HepG2 (cell line): ENCODE results near the gene MLNR. TPM values are rescaled to one million over a fixed set of nuclear protein-coding genes. Genes with fewer than 3 reads are reported as not detected.

Experiments used
- ATAC-seq: fragments of 200-7000 bp; cut with Tn5 transposase; 3 replicates; pipeline ENCODE4 v1.9.1; 2020; ENCODE audit warnings: mild to moderate bottlenecking, moderate library complexity
- BruUV-seq: library from RNA; stranded (reverse); fragments of 400-500 nt; replicated peaks from 2 replicates; lab custom pipeline; 2021; lab: Mats Ljungman, UMichigan
- CTCF ChIA-PET: fragments of 300-600 bp; formaldehyde crosslinking; extraction: SDS; loops from one replicate; lab custom pipeline; 2021; ENCODE audit warnings: low total read pairs, inconsistent platforms, low intra/inter-chr PET ratio; lab: Yijun Ruan, JAX
- POLR2A ChIA-PET: fragments of 350-600 bp; sonication (Branson Sonifier 250); formaldehyde crosslinking; loops from one replicate; lab custom pipeline; 2020; ENCODE audit warnings: antibody characterized with exemption, inconsistent platforms; lab: Yijun Ruan, JAX
- DNase-seq: peaks from one replicate; pipeline ENCODE4 v3.0.0-alpha.2; 2015; ENCODE audit warnings: low spot score
- FAIRE-seq: peaks from 3 replicates; lab custom pipeline; 2011; peaks lifted over from hg19 to GRCh38; lab: Jason Lieb, UNC
- H2AFZ ChIP-seq: one replicate; pipeline ENCODE4 v1.6.1; 2011; ENCODE audit warnings: low read length, inconsistent platforms
- H3K27ac ChIP-seq: fragments of 300-600 bp; 3 replicates; pipeline ENCODE4 v1.8.0; 2011; ENCODE audit warnings: mixed run types, mild to moderate bottlenecking, mixed read lengths, low read length, inconsistent platforms; ENCODE audit not compliant: insufficient read depth; ENCODE audit errors: extremely low read length
- H3K27me3 ChIP-seq, 2 experiments: fragments of 200-600 bp in 1 of 2; 2 replicates in 1 of 2; 3 replicates in 1 of 2; pipeline versions ENCODE4 v1.6.0 to v1.8.0; 2011; ENCODE audit warnings: low read length in 2 of 2, mild to moderate bottlenecking in 2 of 2, moderate library complexity in 2 of 2, inconsistent platforms in 1 of 2; ENCODE audit not compliant: insufficient read depth in 2 of 2, control insufficient read depth in 1 of 2
- H3K36me3 ChIP-seq, 2 experiments: fragments of 200-600 bp in 1 of 2; replicated peaks in 1 of 2; 2 replicates in 1 of 2; 3 replicates in 1 of 2; pipeline versions ENCODE4 v1.5.1 to v1.8.0; 2011; ENCODE audit warnings: low read length in 2 of 2, inconsistent platforms in 1 of 2; ENCODE audit not compliant: insufficient read depth in 2 of 2, control insufficient read depth in 1 of 2
- H3K4me1 ChIP-seq: 2 replicates; pipeline ENCODE4 v1.5.1; 2012; ENCODE audit warnings: low read length, inconsistent platforms; ENCODE audit not compliant: insufficient read depth
- H3K4me2 ChIP-seq: 2 replicates; pipeline ENCODE4 v1.6.0; 2011; ENCODE audit warnings: low read depth, low read length, inconsistent platforms
- H3K4me3 ChIP-seq, 3 experiments: fragments of 200-600 bp in 1 of 3; sonication (generic), shearing (Covaris generic) in 1 of 3; replicated peaks in 1 of 3; 2 replicates each; pipeline ENCODE4 v1.5.1; 2011 to 2016; ENCODE audit warnings: low read length in 3 of 3, inconsistent platforms in 2 of 3, low read depth in 2 of 3, mild to moderate bottlenecking in 2 of 3, control low read depth in 1 of 3, mixed read lengths in 1 of 3; ENCODE audit not compliant: insufficient read depth in 1 of 3
- H3K79me2 ChIP-seq: one replicate; pipeline ENCODE4 v1.6.1; 2011; ENCODE audit warnings: low read length, inconsistent platforms; ENCODE audit not compliant: insufficient read depth
- H3K9ac ChIP-seq: 2 replicates; pipeline ENCODE4 v1.6.0; 2011; ENCODE audit warnings: mild to moderate bottlenecking, low read depth, low read length, inconsistent platforms; ENCODE audit not compliant: insufficient read depth
- H3K9me3 ChIP-seq: 2 replicates; pipeline ENCODE4 v1.5.1; 2012; ENCODE audit warnings: mild to moderate bottlenecking, low read length
- H4K20me1 ChIP-seq: 2 replicates; pipeline ENCODE4 v1.6.0; 2011; ENCODE audit warnings: inconsistent platforms, mild to moderate bottlenecking, low read length, moderate library complexity; ENCODE audit not compliant: insufficient read depth
- CCDC6 ChIP-seq: sonication (generic); formaldehyde crosslinking; IDR thresholded peaks from 2 replicates; pipeline ENCODE4 v1.8.1; 2022; ENCODE audit warnings: mild to moderate bottlenecking, missing genetic modification reagents, moderate library complexity
- FOXO1 ChIP-seq: sonication (generic); formaldehyde crosslinking; IDR thresholded peaks from 2 replicates; pipeline ENCODE4 v1.4.0; 2020; ENCODE audit warnings: missing genetic modification reagents
- TBP ChIP-seq: sonication (generic); formaldehyde crosslinking; IDR thresholded peaks from 2 replicates; pipeline ENCODE4 v1.5.0; 2020; ENCODE audit warnings: missing genetic modification reagents
- TRIM24 ChIP-seq: sonication (generic); formaldehyde crosslinking; IDR thresholded peaks from 2 replicates; pipeline ENCODE4 v1.8.0; 2022; ENCODE audit warnings: mild to moderate bottlenecking, missing genetic modification reagents
- ZNF629 ChIP-seq: sonication (generic); formaldehyde crosslinking; conservative IDR thresholded peaks from 2 replicates; pipeline ENCODE4 v1.5.0; 2020; ENCODE audit warnings: missing genetic modification reagents
- WGBS: methylation state at CpG from one replicate; pipeline ENCODE4 v1.1.6; 2017; ENCODE audit warnings: low lambda C conversion rate; 5-methylcytosine and 5-hydroxymethylcytosine counted together
- in situ Hi-C: cut with HindIII; loops from 2 replicates; pipeline ENCODE4 v1.10.0; 2017; ENCODE audit warnings: low pct_unique_long_range_greater_than_20kb; ENCODE audit not compliant: extremely low pct_ligation_motif_present
- intact Hi-C: fragments of 100-400 bp; cut with micrococcal nuclease; formaldehyde crosslinking; loops from one replicate; pipeline ENCODE4 v1.10.0; 2022; ENCODE audit not compliant: unreplicated experiment
- polyA plus RNA-seq, 8 experiments: library from polyadenylated mRNA; depleted of rRNA in 3 of 8; stranded (reverse) in 7 of 8; unstranded in 1 of 8; fragments of >200 nt; fragmentation: Illumina TruSeq in 4 of 8; extraction: Trizol in 4 of 8; gene quantifications; 2 replicates each; pipeline versions ENCODE4 v1.2.1 to v1.2.3, GENCODE V29; 2011 to 2016; ENCODE audit warnings: low read depth in 4 of 8, missing spikeins in 1 of 8, mixed read lengths in 1 of 8; ENCODE audit not compliant: insufficient read depth in 1 of 8
- total RNA-seq, 5 experiments: library from RNA; depleted of rRNA; stranded (reverse); fragments of >200 nt; fragmentation: Illumina TruSeq; extraction: Trizol; gene quantifications; 2 replicates each; pipeline ENCODE4 v1.2.3, GENCODE V29; 2016; ENCODE audit warnings: low read depth in 1 of 5
- TF ChIP-seq, protein P1 (sequence below): sonication (generic); formaldehyde crosslinking; IDR thresholded peaks from 2 replicates; pipeline ENCODE4 v1.8.0; 2022; ENCODE audit warnings: missing genetic modification reagents, low read depth, mild to moderate bottlenecking, borderline replicate concordance
- TF ChIP-seq, protein P2 (sequence below): sonication (generic); formaldehyde crosslinking; IDR thresholded peaks from 2 replicates; pipeline ENCODE4 v1.4.0; 2020; ENCODE audit warnings: missing genetic modification reagents
- TF ChIP-seq, protein P3 (sequence below): sonication (generic); formaldehyde crosslinking; IDR thresholded peaks from 2 replicates; pipeline ENCODE4 v1.4.0; 2020; ENCODE audit warnings: low read depth, missing genetic modification reagents

MLNR gene
- total and polyA plus RNA-seq, 2 of the 13 experiments (the other 11 are each of a cell fraction or from before 2014, with no cell fraction given), result 0.46 TPM; not detected in 1

DNA sequence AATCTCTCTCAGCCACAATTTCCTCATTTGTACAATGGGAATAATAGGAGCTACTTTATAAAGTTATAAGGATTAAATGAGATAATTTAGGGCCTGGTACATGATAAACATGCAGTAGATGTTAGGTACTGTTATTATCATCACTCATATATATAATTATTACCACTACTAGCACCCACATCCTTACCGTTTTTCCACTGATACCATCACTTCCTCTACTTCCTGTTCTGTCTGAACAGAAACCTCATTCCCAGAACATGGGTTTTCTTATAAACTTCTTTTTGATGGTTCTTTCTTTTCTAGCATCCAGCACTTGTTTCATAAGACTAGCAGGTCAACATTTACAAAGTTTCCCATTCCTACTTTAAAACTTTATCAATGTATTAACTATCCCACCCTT lies 33.9 kb downstream of the MLNR start (continued):
- TF ChIP-seq, protein P1, sequence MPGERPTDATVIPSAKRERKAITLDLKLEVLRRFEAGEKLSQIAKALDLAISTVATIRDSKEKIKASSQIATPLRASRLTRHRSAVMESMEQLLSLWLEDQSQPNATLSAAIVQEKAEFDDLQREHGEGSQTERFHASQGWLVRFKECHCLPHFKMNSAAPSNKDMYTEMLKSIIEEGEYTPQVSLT, result no peak

DNA sequence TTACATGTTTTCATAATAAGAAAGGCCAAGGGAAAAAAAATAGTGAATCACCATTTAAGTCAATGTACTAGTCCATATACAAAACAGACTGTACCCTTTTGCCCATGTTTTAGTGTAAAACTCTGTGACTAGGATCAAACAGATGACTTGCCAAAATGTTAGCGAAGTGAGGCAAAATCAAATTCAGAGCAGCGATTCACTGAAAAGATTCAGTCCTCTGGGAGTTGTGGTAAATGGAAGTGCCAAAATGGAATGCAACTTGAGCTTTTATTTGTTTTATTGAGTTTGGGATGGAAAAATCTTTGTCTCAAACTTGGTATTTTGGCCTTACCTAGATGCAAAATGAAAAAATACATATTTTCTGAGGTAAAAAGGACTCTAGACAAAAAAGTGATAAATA lies 36.7 kb downstream of the MLNR start:
- ATAC-seq (no peak), FAIRE-seq (no peak), DNase-seq (no peak)
- ChIA-PET POLR2A (no interaction called here), CTCF (no interaction called here)
- H3K9ac ChIP-seq, result no peak overlapping the region
- no TSS peak for BruUV-seq
- no peak overlapping the region for H3K27ac ChIP-seq
- no peak overlapping the region for H3K4me3 ChIP-seq
- no peaks in the 10 kb centered on the region for H3K4me1 ChIP-seq
- H3K36me3 ChIP-seq, result peaks cover 10 to 53% of the 10 kb centered on the region in 2 experiments
- no peak for TF ChIP-seq CCDC6
- TF ChIP-seq, protein P2, sequence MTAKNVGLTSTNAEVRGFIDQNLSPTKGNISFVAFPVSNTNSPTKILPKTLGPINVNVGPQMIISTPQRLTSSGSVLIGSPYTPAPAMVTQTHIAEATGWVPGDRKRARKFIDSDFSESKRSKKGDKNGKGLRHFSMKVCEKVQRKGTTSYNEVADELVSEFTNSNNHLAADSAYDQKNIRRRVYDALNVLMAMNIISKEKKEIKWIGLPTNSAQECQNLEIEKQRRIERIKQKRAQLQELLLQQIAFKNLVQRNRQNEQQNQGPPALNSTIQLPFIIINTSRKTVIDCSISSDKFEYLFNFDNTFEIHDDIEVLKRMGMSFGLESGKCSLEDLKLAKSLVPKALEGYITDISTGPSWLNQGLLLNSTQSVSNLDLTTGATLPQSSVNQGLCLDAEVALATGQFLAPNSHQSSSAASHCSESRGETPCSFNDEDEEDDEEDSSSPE (CRISPR knock-in tag), result no peak
- no peak for TF ChIP-seq FOXO1 (CRISPR knock-in tag)
- TF ChIP-seq, protein P3, sequence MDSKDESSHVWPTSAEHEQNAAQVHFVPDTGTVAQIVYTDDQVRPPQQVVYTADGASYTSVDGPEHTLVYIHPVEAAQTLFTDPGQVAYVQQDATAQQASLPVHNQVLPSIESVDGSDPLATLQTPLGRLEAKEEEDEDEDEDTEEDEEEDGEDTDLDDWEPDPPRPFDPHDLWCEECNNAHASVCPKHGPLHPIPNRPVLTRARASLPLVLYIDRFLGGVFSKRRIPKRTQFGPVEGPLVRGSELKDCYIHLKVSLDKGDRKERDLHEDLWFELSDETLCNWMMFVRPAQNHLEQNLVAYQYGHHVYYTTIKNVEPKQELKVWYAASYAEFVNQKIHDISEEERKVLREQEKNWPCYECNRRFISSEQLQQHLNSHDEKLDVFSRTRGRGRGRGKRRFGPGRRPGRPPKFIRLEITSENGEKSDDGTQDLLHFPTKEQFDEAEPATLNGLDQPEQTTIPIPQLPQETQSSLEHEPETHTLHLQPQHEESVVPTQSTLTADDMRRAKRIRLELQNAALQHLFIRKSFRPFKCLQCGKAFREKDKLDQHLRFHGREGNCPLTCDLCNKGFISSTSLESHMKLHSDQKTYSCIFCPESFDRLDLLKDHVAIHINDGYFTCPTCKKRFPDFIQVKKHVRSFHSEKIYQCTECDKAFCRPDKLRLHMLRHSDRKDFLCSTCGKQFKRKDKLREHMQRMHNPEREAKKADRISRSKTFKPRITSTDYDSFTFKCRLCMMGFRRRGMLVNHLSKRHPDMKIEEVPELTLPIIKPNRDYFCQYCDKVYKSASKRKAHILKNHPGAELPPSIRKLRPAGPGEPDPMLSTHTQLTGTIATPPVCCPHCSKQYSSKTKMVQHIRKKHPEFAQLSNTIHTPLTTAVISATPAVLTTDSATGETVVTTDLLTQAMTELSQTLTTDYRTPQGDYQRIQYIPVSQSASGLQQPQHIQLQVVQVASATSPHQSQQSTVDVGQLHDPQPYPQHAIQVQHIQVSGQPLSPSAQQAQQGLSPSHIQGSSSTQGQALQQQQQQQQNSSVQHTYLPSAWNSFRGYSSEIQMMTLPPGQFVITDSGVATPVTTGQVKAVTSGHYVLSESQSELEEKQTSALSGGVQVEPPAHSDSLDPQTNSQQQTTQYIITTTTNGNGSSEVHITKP (CRISPR knock-in tag), result no peak
- no peak for TF ChIP-seq TBP (CRISPR knock-in tag)
- no peak for TF ChIP-seq TRIM24 (CRISPR knock-in tag)
- no peak for TF ChIP-seq ZNF629 (CRISPR knock-in tag)
- H3K9me3 ChIP-seq, result no peaks in the 10 kb centered on the region
- no peak overlapping the region for H3K4me2 ChIP-seq
- 100% methylated on average over 2 of the region's 2 CpGs for WGBS
- no peaks in the 10 kb centered on the region for H4K20me1 ChIP-seq
- H2AFZ ChIP-seq, result no peak overlapping the region
- no peaks in the 10 kb centered on the region for H3K79me2 ChIP-seq
- in situ Hi-C loops, result no loop called here
- intact Hi-C loops, result no loop called here
- H3K27me3 ChIP-seq, result no peaks in the 10 kb centered on the region
